Hematopoietic multipotent progenitor cell treated with erythropoietin and hydrocortisone succinate and interleukin-3 and kit ligand, for 4 days (in vitro differentiated cells): ENCODE measurements around the gene UNC13C.
A peak's percentile ranks its signal among the peaks of the same experiment; 100 is the strongest.

Experiments
- DNase-seq: peaks from one replicate; pipeline ENCODE4 v3.0.0-alpha.2; 2015

UNC13C gene

DNA sequence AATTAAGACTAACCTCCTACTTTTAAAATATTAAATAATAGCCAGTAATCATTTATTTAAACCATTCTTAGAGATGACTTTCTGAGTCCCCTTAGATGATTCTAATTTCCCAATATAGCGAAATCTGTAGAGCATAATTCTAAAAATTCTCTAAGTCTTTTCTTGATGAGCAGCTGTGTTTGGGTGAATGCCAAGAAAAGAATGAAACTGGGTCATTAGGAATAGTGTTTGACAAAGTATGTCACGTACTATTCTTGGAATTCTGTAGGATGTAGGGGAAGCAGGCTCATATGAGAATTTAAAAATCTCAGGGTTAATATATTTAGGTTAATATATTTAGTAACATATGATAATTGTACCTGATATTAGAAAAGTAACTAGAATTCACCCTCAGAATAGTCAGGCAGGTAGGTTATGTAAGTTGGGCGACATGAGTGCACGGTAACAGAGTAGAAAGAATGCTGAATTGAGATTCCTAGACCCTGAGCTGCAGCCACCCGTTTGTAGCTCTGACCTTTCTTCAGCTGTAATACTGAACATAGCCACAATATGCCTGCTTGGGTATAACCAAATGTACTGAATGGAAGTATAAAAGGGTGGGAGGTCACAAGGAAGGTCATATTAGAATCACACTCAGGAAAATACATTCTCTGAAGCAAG is 524.3 kb downstream of the UNC13C start:
- no peak for DNase-seq

GRCh38 chr15:54504695-54505094 is 526.5 kb downstream of the UNC13C start:
- DNase-seq = no peak

GRCh38 chr15:54506977-54507524 is 528.8 kb downstream of the UNC13C start:
- DNase-seq = peak; percentile 3

DNA sequence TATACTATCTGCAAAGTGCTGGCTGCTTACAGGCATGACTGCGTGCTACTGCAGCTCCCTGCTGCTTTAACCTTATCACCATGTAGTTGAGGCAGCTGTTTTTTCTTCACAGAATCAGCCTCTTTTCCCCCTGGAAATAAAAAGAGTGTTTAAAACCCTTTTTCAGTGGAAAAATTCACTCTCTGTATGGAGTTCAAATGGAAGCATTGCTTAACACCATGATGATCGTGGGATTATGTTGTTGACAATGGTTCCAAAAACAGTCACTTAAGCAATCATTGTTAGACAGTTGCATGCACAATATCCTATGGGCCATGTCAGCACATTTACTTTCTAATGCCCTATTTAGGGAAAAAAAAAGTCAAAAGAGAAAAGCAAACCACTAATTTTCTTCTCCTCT is 536.4 kb downstream of the UNC13C start:
- DNase-seq = no peak

DNA sequence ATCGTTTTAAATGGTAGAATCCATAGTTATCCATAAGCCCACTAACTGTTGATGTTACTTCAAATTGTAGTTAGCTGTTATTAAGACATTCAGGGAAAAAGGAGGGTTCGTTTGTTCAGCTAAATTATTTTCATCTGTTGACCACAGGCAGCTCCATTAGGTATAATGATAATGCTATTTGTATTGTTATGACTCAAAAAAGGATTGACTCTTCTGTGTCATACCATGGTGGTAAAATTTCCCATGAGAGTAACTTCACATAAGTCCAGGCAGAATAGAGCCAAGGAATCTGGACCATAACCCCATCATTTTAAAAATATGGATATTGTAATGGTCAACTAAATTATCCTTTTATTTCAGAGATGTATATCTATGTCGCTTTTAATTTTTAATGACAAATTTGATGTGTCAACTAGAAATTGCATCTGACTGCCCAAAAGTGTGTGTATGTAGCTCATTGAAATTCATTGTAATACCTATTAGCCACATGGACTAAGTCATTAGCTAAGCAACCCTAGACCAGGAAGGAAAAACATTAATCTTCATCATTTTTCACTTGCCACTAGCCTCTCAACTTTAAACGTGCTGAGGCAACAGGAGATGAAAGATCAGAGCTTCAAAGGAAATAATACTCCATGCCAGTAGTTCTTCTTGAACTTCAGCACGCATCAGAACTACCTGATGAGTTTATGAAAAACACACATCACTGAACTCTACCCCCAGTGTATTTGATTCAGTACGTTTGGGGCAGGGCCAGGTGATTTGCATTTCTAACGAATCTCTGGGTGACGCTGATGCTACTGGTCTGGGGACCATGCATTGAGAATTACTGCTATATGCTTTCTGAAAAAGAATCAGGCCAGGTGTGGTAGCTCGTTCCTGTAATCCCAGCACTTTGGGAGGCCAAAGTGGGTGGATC is 537.7 kb downstream of the UNC13C start:
- no peak for DNase-seq

GRCh38 chr15:54517366-54517765 is 539.1 kb downstream of the UNC13C start:
- DNase-seq = no peak

GRCh38 chr15:54518156-54518882 is 540.1 kb downstream of the UNC13C start:
- no peak for DNase-seq

- DNase-seq = peak; percentile 55
These were observed 541.3 kb downstream of the UNC13C start for GRCh38 chr15:54519577-54519976.

GRCh38 chr15:54520616-54521015 is 542.4 kb downstream of the UNC13C start:
- no peak for DNase-seq

GRCh38 chr15:54521206-54521605 is 543.0 kb downstream of the UNC13C start:
- DNase-seq = no peak

DNA sequence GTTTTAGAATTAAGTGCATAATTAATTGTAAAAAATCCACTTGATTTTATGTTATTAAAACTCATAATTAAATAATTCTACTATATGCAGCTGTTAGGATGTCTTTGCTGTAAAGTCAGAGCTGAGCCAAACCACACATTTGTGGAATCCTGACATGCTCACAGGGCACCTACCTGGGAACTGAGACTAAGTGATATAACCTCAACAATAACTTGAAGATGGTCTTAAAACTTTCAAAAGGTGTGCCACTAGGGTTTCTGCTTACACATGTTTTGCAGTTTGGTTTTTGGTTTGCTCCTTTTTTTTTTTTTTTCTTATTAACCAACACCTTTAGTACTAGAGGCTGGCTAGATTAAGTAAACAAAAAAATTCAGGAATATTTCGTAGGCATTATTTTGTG is 549.8 kb downstream of the UNC13C start:
- DNase-seq = no peak

- no peak for DNase-seq
These were observed 562.5 kb downstream of the UNC13C start for GRCh38 chr15:54540721-54541120.

DNA sequence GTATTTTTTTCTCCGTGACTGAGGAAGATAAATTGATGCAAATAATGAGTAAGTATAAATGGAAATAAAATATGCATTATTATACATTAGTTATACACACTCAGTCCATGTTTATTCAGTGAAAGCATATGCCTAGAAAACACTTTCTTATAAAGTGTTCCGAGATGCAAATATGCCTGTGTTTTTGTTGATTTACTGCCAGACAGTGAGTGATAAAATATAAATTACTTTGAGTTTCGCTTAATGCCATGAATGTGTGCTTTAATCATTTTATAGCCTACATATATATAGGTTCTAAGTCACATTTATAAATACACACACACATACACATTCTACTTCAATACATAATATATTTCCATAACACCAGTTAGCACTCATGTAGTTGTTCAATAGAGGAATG is 569.2 kb downstream of the UNC13C start:
- DNase-seq = no peak

DNA sequence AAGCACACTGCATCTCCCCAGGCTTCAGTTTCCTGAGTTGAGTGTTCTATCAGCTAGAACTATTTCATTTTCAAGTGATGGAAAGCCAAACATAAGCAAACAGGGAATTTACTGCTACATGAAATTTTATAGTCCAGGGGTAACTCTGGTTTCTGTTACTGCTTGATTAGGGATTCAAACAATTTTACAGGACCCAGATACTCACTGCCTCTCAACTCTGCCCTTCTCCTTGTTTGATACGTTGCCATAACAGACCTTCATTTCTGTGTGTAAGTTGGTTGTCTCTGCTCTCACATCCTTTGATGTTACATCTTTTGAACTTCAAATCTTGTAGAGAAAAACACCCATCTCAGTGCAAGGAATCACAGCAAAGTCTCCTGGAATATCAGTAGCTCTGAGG is 572.7 kb downstream of the UNC13C start:
- no peak for DNase-seq

DNA sequence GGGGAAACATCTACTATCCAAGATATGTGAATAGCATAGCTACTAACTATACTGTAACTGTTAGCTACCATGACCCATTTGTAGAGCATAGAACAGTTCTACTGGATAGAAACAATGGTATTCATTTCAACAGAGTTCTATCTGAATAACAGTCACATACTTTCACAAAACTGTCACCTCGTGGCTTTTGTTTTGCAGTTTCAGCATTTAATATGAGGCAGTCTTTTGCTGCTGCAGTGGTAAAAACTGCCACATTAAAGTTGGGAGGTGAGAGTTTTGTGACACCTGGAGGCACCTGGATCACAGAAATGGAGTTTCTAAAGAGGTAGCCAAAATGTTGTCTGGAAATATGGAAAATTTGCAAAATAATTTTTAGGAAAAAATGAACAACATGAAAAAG is 578.0 kb downstream of the UNC13C start:
- DNase-seq = no peak

GRCh38 chr15:54559405-54560069 is 581.3 kb downstream of the UNC13C start:
- peak; percentile 61 for DNase-seq

DNA sequence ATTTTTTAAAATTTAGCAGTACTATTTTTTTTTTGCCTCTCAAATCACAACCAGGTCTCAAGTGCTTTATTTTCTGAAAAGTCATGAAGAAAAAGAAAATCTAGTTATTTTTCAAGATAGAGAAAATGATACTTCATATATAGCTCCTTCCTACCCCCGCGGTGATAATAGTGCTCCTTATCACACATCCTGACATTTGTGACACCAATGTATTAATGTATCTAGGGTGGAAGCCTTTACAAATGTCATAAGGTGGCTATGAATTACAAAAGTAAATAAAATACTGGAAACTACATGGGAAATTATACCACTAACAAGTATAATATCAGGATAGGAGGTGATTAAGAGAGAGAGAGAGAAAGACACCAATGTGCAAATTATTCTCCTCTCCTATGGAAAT is 582.2 kb downstream of the UNC13C start:
- no peak for DNase-seq

DNA sequence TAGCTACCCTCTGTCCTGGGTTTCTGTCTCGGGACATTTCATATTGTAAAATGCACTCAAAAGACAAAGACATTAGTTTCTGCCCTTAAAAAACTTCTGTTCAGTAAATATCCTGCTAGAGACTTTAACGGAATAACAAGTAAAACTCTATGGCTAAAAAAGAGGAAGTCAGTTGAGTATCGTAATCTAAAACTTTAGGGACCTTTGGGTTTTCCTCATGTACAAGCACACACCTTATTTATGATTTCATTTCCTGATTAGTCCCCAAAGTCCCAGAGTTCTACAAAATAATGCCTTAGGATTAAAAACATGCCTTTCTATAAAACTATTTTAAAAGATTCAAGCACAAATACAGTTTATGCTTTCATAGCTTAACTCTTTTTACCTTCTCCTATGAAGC is 585.9 kb downstream of the UNC13C start:
- DNase-seq = peak; percentile 38

GRCh38 chr15:54566654-54567053 is 588.4 kb downstream of the UNC13C start:
- DNase-seq = no peak

- DNase-seq = no peak
These were observed 589.3 kb downstream of the UNC13C start for GRCh38 chr15:54567408-54568035.

GRCh38 chr15:54568381-54568780 is 590.1 kb downstream of the UNC13C start:
- no peak for DNase-seq

GRCh38 chr15:54571576-54571975 is 593.3 kb downstream of the UNC13C start:
- DNase-seq = peak; percentile 4
